ENCODE results near the gene ZNF622.
"Not testable (repeated sequence)": the region's sequence is repeated elsewhere in the genome, so short reads cannot be mapped to it uniquely, and the experiment has no call there.

ZNF622 gene

GRCh38 chr5:16480821-16481538 lies 15.4 kb upstream of the ZNF622 start:
- no peak for DNase-seq

GRCh38 chr5:16480144-16480543 lies 14.5 kb upstream of the ZNF622 start:
- DNase-seq, result no peak

- DNase-seq, result no peak
Observed at GRCh38 chr5:16477541-16477940, 11.9 kb upstream of the ZNF622 start.

- not testable (repeated sequence) for DNase-seq
Observed at GRCh38 chr5:16476417-16476816, 10.8 kb upstream of the ZNF622 start.

- no peak for DNase-seq
Observed at GRCh38 chr5:16471387-16471786, 5.8 kb upstream of the ZNF622 start.

GRCh38 chr5:16467363-16468219 lies 2.0 kb upstream of the ZNF622 start:
- DNase-seq, result no peak

GRCh38 chr5:16464664-16465543 lies 696 bp downstream of the ZNF622 start:
- peak in 2 of 56 donors; percentile 8 to 50 for DNase-seq

- no peak for DNase-seq
Observed at GRCh38 chr5:16464231-16464630, 1.4 kb downstream of the ZNF622 start.

GRCh38 chr5:16461782-16462181 lies 3.8 kb downstream of the ZNF622 start:
- DNase-seq, result no peak

- no peak for DNase-seq
Observed at GRCh38 chr5:16461026-16461425, 4.6 kb downstream of the ZNF622 start.

GRCh38 chr5:16459451-16459850 lies 6.1 kb downstream of the ZNF622 start:
- no peak for DNase-seq

- no peak for DNase-seq
Observed at GRCh38 chr5:16457853-16458252, 7.7 kb downstream of the ZNF622 start.

- DNase-seq, result no peak
Observed at GRCh38 chr5:16457451-16457850, 8.1 kb downstream of the ZNF622 start.

- DNase-seq, result peak in 14 of 56 donors; percentile 3 to 88 (median 9)
Observed at GRCh38 chr5:16456103-16456832, 9.3 kb downstream of the ZNF622 start.

GRCh38 chr5:16455668-16456067 lies 9.9 kb downstream of the ZNF622 start:
- no peak for DNase-seq

GRCh38 chr5:16454686-16455085 lies 10.9 kb downstream of the ZNF622 start:
- no peak for DNase-seq

- DNase-seq, result no peak
Observed at GRCh38 chr5:16453609-16454008, 12.0 kb downstream of the ZNF622 start.

GRCh38 chr5:16450163-16450562 lies 15.4 kb downstream of the ZNF622 start:
- DNase-seq, result no peak

- no peak for DNase-seq
Observed at GRCh38 chr5:16446993-16447392, 18.6 kb downstream of the ZNF622 start.

GRCh38 chr5:16437977-16438376 lies 27.6 kb downstream of the ZNF622 start:
- no peak for DNase-seq
